ENCODE results near the gene NUP107. TPM values are rescaled to one million over a fixed set of nuclear protein-coding genes. Genes with fewer than 3 reads are reported as not detected.

The NUP107 gene
- total RNA-seq, 1 experiment from 2014 or later: 99.0 TPM

- Histone ChIP-seq H3K4me1 (ENCODE audit: control insufficient read depth in 1 of 2, insufficient read depth in 2 of 2, low read length in 2 of 2) (no peaks in the 10 kb centered on the region), H3K79me2 (ENCODE audit: insufficient read depth, low read length) (no peaks in the 10 kb centered on the region), H2AFZ (ENCODE audit: low read depth, low read length, poor library complexity, severe bottlenecking) (no peak overlapping the region), H3K27me3 (ENCODE audit: insufficient read depth, low read length) (no peaks in the 10 kb centered on the region), H4K20me1 (ENCODE audit: insufficient read depth) (no peaks in the 10 kb centered on the region), H3K27ac (ENCODE audit: low read depth, low read length) (no peak overlapping the region), H3K4me2 (ENCODE audit: low read length) (no peak overlapping the region), H3K9ac (ENCODE audit: low read length) (no peak overlapping the region), H3K36me3 (ENCODE audit: control insufficient read depth in 1 of 2, insufficient read depth in 2 of 2, low read length in 2 of 2) (peaks cover 7 to 9% of the 10 kb centered on the region in 2 experiments; a peak in 2 of 4 replicates), H3K4me3 (replicated peaks in 1 of 2; ENCODE audit: low read depth in 1 of 2, low read length in 2 of 2) (no peak overlapping the region), H3K9me3 (ENCODE audit: control insufficient read depth in 1 of 2, insufficient read depth in 1 of 2, low read depth in 1 of 2, low read length in 2 of 2) (no peaks in the 10 kb centered on the region), H3K9me2 (ENCODE audit: insufficient read depth) (no peaks in the 10 kb centered on the region)
- intact Hi-C loops (cut with micrococcal nuclease): no loop called here
- BruUV-seq (replicated peaks): no TSS peak
- ChIA-PET RAD21 (ENCODE audit: low non-redundant PET in 1 of 2, low total read pairs in 2 of 2, uncharacterized antibody in 2 of 2, unreplicated experiment in 2 of 2) (no interaction called here), POLR2A (no interaction called here), CTCF (no interaction called here)
- TF ChIP-seq SP1 (IDR thresholded peaks at IDR 0.05; ENCODE audit: low read depth) (no peak), POLR2AphosphoS5 (IDR thresholded peaks at IDR 0.05; ENCODE audit: low read depth, low read length) (no peak), JUND (IDR thresholded peaks at IDR 0.05) (no peak), MAX (IDR thresholded peaks at IDR 0.05) (no peak), TCF7L2 (IDR thresholded peaks at IDR 0.05; ENCODE audit: borderline replicate concordance, extremely low read depth, insufficient read depth, insufficient read length) (no peak), RAD21 (IDR thresholded peaks at IDR 0.05; ENCODE audit: low read depth) (no peak), SRF (IDR thresholded peaks at IDR 0.05; ENCODE audit: low read depth) (no peak)
- DNase-seq (ENCODE audit: low read depth, low spot score) (no peak), ATAC-seq (no peak)
Observed at GRCh38 chr12:68759852-68760251, 73.1 kb downstream of the NUP107 start.

- TF ChIP-seq EZH2 (IDR thresholded peaks at IDR 0.05) (no peak), JUND (IDR thresholded peaks at IDR 0.05) (no peak), EGR1 (IDR thresholded peaks at IDR 0.05; ENCODE audit: low read depth) (no peak), ATF3 (IDR thresholded peaks at IDR 0.05) (no peak), FOSL1 (IDR thresholded peaks at IDR 0.05; ENCODE audit: low read depth) (no peak), YY1 (IDR thresholded peaks at IDR 0.05; ENCODE audit: extremely low read depth, insufficient replicate concordance, low read depth, low read length) (no peak), CEBPB (IDR thresholded peaks at IDR 0.05; ENCODE audit: low read depth) (no peak), TCF7L2 (IDR thresholded peaks at IDR 0.05; ENCODE audit: borderline replicate concordance, extremely low read depth, insufficient read depth, insufficient read length) (no peak), ZBTB33 (IDR thresholded peaks at IDR 0.05; ENCODE audit: extremely low read depth, insufficient replicate concordance, low read length) (no peak), CTCF (IDR thresholded peaks at IDR 0.05 in 2 of 3, conservative IDR thresholded peaks at IDR 0.05 in 1 of 3; ENCODE audit: borderline replicate concordance in 1 of 3, insufficient read depth in 1 of 3, low read depth in 2 of 3, low read length in 2 of 3) (no peak), SP1 (IDR thresholded peaks at IDR 0.05; ENCODE audit: low read depth) (no peak), POLR2A (IDR thresholded peaks at IDR 0.05; ENCODE audit: borderline replicate concordance, extremely low read depth, insufficient read depth, insufficient read length) (no peak)
- H3K36me3 ChIP-seq (ENCODE audit: control insufficient read depth in 1 of 2, insufficient read depth in 2 of 2, low read length in 2 of 2): peaks cover 3 to 4% of the 10 kb centered on the region in 2 experiments; a peak in 1 of 4 replicates
- no peak overlapping the region for H3K27ac ChIP-seq (ENCODE audit: low read depth, low read length)
- POLR2A ChIA-PET: no interaction called here
- CTCF ChIA-PET: no interaction called here
- BruUV-seq (replicated peaks): no TSS peak
- no peaks in the 10 kb centered on the region for H3K9me3 ChIP-seq (ENCODE audit: control insufficient read depth in 1 of 2, insufficient read depth in 1 of 2, low read depth in 1 of 2, low read length in 2 of 2)
- intact Hi-C loops (cut with micrococcal nuclease): no loop called here
- H2AFZ ChIP-seq (ENCODE audit: low read depth, low read length, poor library complexity, severe bottlenecking): no peak overlapping the region
- no peak overlapping the region for H3K4me3 ChIP-seq (replicated peaks in 1 of 2; ENCODE audit: low read depth in 1 of 2, low read length in 2 of 2)
- H3K79me2 ChIP-seq (ENCODE audit: insufficient read depth, low read length): no peaks in the 10 kb centered on the region
- H3K9me2 ChIP-seq (ENCODE audit: insufficient read depth): no peaks in the 10 kb centered on the region
- H3K9ac ChIP-seq (ENCODE audit: low read length): no peak overlapping the region
- DNase-seq (ENCODE audit: low read depth, low spot score) (no peak), ATAC-seq (no peak)
- H3K4me1 ChIP-seq (ENCODE audit: control insufficient read depth in 1 of 2, insufficient read depth in 2 of 2, low read length in 2 of 2): no peaks in the 10 kb centered on the region
- no peaks in the 10 kb centered on the region for H4K20me1 ChIP-seq (ENCODE audit: insufficient read depth)
- H3K4me2 ChIP-seq (ENCODE audit: low read length): no peak overlapping the region
- no peaks in the 10 kb centered on the region for H3K27me3 ChIP-seq (ENCODE audit: insufficient read depth, low read length)
- RAD21 ChIA-PET (ENCODE audit: low non-redundant PET in 1 of 2, low total read pairs in 2 of 2, uncharacterized antibody in 2 of 2, unreplicated experiment in 2 of 2): no interaction called here
Observed at GRCh38 chr12:68760806-68761441, 74.1 kb downstream of the NUP107 start.
